Measurements from ENCODE around the gene THAP3.

DNA sequence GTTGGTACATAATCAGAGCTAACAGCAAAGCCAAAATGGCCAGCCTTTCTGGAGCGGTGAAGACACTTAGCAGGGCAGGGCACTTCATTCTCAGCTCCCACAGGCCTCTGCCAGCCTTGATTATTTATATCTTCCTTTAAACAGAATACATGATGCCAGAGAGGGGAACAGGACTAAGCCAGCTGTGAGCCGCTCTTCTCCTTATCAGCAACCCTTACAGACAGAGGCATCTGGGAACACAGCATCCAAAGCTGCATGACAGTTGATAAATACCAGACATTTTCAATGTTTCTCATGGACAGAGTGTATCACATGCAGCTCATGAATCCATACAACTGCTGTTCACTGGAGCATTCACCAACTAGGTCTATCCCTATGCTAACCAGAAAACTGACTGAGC lies 47.9 kb downstream of the THAP3 start:
- TF ChIP-seq, protein P1, sequence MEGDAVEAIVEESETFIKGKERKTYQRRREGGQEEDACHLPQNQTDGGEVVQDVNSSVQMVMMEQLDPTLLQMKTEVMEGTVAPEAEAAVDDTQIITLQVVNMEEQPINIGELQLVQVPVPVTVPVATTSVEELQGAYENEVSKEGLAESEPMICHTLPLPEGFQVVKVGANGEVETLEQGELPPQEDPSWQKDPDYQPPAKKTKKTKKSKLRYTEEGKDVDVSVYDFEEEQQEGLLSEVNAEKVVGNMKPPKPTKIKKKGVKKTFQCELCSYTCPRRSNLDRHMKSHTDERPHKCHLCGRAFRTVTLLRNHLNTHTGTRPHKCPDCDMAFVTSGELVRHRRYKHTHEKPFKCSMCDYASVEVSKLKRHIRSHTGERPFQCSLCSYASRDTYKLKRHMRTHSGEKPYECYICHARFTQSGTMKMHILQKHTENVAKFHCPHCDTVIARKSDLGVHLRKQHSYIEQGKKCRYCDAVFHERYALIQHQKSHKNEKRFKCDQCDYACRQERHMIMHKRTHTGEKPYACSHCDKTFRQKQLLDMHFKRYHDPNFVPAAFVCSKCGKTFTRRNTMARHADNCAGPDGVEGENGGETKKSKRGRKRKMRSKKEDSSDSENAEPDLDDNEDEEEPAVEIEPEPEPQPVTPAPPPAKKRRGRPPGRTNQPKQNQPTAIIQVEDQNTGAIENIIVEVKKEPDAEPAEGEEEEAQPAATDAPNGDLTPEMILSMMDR (IDR thresholded peaks at IDR 0.05; ENCODE audit: poor library complexity, severe bottlenecking), result no peak
- TF ChIP-seq EZH2 (IDR thresholded peaks at IDR 0.05; ENCODE audit: borderline replicate concordance, insufficient read depth, low read length, poor library complexity, severe bottlenecking), result no peak
- no peak for TF ChIP-seq POLR2AphosphoS5 (IDR thresholded peaks at IDR 0.05)
- TF ChIP-seq, protein P2, sequence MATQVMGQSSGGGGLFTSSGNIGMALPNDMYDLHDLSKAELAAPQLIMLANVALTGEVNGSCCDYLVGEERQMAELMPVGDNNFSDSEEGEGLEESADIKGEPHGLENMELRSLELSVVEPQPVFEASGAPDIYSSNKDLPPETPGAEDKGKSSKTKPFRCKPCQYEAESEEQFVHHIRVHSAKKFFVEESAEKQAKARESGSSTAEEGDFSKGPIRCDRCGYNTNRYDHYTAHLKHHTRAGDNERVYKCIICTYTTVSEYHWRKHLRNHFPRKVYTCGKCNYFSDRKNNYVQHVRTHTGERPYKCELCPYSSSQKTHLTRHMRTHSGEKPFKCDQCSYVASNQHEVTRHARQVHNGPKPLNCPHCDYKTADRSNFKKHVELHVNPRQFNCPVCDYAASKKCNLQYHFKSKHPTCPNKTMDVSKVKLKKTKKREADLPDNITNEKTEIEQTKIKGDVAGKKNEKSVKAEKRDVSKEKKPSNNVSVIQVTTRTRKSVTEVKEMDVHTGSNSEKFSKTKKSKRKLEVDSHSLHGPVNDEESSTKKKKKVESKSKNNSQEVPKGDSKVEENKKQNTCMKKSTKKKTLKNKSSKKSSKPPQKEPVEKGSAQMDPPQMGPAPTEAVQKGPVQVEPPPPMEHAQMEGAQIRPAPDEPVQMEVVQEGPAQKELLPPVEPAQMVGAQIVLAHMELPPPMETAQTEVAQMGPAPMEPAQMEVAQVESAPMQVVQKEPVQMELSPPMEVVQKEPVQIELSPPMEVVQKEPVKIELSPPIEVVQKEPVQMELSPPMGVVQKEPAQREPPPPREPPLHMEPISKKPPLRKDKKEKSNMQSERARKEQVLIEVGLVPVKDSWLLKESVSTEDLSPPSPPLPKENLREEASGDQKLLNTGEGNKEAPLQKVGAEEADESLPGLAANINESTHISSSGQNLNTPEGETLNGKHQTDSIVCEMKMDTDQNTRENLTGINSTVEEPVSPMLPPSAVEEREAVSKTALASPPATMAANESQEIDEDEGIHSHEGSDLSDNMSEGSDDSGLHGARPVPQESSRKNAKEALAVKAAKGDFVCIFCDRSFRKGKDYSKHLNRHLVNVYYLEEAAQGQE (IDR thresholded peaks at IDR 0.05; ENCODE audit: borderline replicate concordance), result no peak
- TF ChIP-seq SMC3 (conservative IDR thresholded peaks at IDR 0.05; ENCODE audit: poor library complexity), result no peak
- TF ChIP-seq RAD21 (conservative IDR thresholded peaks at IDR 0.05), result no peak
